WERI-Rb-1 (cell line): Measurements from ENCODE around the gene FSTL5.

ENCODE experiments used
- DNase-seq: peaks from one replicate; pipeline ENCODE4 v3.0.0-alpha.2; 2020
- H3K27ac ChIP-seq: fragments of 250-450 bp; sonication (Bioruptor Pico); 2 replicates; pipeline ENCODE4 v1.5.1; 2020; ENCODE audit warnings: mild to moderate bottlenecking, moderate library complexity
- H3K27me3 ChIP-seq: fragments of 250-450 bp; sonication (Bioruptor Pico); 2 replicates; pipeline ENCODE4 v1.5.1; 2021; ENCODE audit warnings: mild to moderate bottlenecking, low read depth, moderate library complexity; ENCODE audit not compliant: insufficient read depth, severe bottlenecking
- H3K36me3 ChIP-seq: fragments of 250-450 bp; sonication (Bioruptor Pico); 2 replicates; pipeline ENCODE4 v1.5.1; 2020; ENCODE audit warnings: mild to moderate bottlenecking, moderate library complexity
- H3K4me3 ChIP-seq: 2 replicates; pipeline ENCODE4 v1.5.1; 2011; ENCODE audit warnings: low read depth, mild to moderate bottlenecking, control low read depth, low read length
- H3K9me3 ChIP-seq: fragments of 250-450 bp; sonication (Bioruptor Pico); 2 replicates; pipeline ENCODE4 v1.5.1; 2021; ENCODE audit warnings: mild to moderate bottlenecking, moderate library complexity; ENCODE audit not compliant: severe bottlenecking
- TF ChIP-seq, protein P1 (sequence below): IDR thresholded peaks from 2 replicates; pipeline ENCODE4 v1.5.1; 2011; ENCODE audit warnings: low read depth, mild to moderate bottlenecking, control low read depth, inconsistent platforms, low read length

The FSTL5 gene

DNA sequence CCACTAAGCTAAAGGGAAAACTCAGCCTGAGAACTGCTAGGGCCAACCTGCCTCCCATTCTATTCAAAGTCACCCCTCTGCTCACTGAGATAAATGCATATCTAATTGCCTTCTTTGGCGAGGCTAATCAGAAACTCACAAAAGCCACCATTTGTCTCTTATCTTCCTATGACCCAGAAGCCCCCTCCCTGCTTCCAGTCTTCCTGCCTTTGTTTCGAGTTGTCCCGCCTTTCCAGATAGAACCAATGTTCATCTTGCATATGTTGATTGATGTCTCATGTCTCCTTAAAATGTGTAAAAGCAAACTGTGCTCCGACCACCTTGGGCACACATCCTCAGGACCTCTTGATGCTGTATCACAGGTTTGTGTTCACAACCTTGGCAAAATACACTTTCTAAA is 459.8 kb downstream of the FSTL5 start:
- DNase-seq = peak; percentile 29
- Histone ChIP-seq H3K36me3 (no peaks in the 10 kb centered on the region), H3K27me3 (no peaks in the 10 kb centered on the region), H3K27ac (peak overlapping the region; percentile 63), H3K9me3 (peaks cover 2% of the 10 kb centered on the region), H3K4me3 (no peak overlapping the region)
- TF ChIP-seq, protein P1, sequence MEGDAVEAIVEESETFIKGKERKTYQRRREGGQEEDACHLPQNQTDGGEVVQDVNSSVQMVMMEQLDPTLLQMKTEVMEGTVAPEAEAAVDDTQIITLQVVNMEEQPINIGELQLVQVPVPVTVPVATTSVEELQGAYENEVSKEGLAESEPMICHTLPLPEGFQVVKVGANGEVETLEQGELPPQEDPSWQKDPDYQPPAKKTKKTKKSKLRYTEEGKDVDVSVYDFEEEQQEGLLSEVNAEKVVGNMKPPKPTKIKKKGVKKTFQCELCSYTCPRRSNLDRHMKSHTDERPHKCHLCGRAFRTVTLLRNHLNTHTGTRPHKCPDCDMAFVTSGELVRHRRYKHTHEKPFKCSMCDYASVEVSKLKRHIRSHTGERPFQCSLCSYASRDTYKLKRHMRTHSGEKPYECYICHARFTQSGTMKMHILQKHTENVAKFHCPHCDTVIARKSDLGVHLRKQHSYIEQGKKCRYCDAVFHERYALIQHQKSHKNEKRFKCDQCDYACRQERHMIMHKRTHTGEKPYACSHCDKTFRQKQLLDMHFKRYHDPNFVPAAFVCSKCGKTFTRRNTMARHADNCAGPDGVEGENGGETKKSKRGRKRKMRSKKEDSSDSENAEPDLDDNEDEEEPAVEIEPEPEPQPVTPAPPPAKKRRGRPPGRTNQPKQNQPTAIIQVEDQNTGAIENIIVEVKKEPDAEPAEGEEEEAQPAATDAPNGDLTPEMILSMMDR = no peak

DNA sequence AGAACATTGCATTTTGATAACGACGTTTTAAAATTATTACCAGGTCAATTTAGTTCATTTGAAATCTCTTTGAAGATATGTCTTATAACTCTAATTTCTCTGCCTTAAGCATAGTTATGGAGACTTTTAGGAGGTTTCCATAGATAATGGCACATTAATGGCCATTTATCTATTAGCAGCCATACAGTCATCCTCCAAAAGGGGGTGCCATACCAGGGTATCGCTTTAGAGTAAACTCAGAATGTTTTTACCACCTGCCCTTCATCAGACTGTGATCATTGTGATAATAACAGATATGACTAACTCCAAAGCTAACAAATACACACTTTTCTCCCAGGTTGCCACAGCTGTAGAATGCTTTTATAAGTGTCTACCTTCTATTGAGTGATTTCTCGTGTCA is 461.5 kb downstream of the FSTL5 start:
- Histone ChIP-seq H3K27me3 (no peaks in the 10 kb centered on the region), H3K9me3 (peaks cover 2% of the 10 kb centered on the region), H3K36me3 (no peaks in the 10 kb centered on the region), H3K27ac (no peak overlapping the region), H3K4me3 (no peak overlapping the region)
- TF ChIP-seq, protein P1 = 0 out of 2 replicates have a peak, but pooled peaks have one; percentile 13
- DNase-seq = no peak

DNA sequence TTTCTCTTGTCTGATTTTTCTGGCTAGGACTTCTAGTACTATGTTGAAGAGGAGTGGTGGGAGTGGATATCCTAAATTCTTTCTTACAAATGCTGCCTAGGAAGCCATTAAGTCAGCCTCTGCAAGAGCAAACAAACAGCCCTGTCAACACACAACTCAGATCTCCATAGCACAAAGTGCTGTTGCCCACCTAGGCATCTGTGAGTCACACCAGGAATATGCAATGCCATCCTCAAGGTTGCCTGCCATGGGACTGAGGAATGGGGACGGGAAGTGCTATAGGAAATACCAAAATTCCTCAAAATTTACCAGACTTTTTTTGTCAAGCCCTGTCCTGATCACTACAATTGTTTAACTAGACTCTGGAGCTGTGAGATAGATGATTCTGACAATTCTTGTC is 466.9 kb downstream of the FSTL5 start:
- DNase-seq = no peak
- no peaks in the 10 kb centered on the region for H3K9me3 ChIP-seq
- no peak overlapping the region for H3K4me3 ChIP-seq
- H3K27me3 ChIP-seq = no peaks in the 10 kb centered on the region
- no peaks in the 10 kb centered on the region for H3K36me3 ChIP-seq
- TF ChIP-seq, protein P1 = no peak
- no peak overlapping the region for H3K27ac ChIP-seq

DNA sequence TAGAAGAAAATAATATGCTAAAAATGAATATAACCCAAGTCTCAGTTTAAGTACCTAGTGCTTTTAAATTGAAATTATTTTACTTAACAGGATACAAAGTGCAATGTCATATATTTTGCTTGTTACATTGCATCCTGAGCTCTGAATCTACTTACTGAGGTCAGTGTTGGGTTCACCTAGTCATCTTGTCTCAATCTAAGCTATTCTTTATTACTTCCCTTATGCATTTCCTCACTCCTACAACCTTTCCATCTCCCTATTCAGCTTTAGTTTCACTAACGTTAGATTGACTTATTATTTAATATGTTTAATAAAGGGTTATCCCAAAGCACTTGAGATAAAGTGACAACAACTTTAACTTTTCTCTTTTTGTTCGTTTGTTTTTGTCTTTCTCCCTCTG is 483.7 kb downstream of the FSTL5 start:
- no peak for DNase-seq
- H3K4me3 ChIP-seq = no peak overlapping the region
- no peaks in the 10 kb centered on the region for H3K9me3 ChIP-seq
- no peaks in the 10 kb centered on the region for H3K27me3 ChIP-seq
- no peak overlapping the region for H3K27ac ChIP-seq
- H3K36me3 ChIP-seq = no peaks in the 10 kb centered on the region
- TF ChIP-seq, protein P1 = no peak

DNA sequence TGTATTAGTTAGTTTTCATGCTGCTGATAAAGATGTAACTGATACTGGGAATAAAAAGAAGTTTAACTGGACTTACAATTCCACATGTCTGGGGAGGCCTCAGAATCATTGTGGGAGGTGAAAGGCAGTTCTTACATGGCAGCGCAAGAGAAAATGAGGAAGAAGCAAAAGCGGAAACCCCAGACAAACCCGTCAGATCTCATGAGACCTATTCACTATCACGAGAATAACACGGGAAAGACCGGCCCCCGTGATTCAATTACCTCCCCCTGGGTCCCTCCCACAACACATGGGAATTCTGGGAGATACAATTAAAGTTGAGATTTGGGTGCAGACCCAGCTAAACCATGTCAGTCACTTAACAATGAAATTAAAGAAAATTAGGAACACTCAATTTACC is 499.1 kb downstream of the FSTL5 start:
- Histone ChIP-seq H3K4me3 (no peak overlapping the region), H3K27me3 (no peaks in the 10 kb centered on the region), H3K27ac (no peak overlapping the region), H3K36me3 (no peaks in the 10 kb centered on the region), H3K9me3 (no peaks in the 10 kb centered on the region)
- TF ChIP-seq, protein P1 = no peak
- DNase-seq = no peak

DNA sequence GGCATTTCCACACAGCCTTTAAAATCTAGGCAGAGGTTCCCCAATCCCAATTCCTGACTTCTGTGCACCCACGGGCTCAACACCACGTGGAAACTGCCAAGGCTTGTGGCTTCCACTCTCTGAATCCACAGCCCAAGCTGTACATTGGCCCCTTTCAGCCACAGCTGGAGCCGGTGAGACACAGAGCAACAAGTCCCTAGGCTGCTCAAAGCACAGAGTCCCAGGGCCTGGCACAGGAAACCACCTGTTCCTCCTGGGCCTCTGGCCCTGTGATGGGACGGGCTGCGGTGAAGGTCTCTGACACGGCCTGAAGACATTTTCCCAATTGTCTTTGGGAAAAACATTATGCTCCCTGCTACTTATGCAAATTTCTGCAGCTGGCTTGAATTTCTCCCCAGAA is 500.0 kb downstream of the FSTL5 start:
- no peaks in the 10 kb centered on the region for H3K27me3 ChIP-seq
- H3K9me3 ChIP-seq = no peaks in the 10 kb centered on the region
- TF ChIP-seq, protein P1 = no peak
- no peak for DNase-seq
- no peaks in the 10 kb centered on the region for H3K36me3 ChIP-seq
- no peak overlapping the region for H3K27ac ChIP-seq
- H3K4me3 ChIP-seq = no peak overlapping the region
